OCI-LY7 (cell line): ENCODE results near the gene C10orf71. TPM values are rescaled to one million over a fixed set of nuclear protein-coding genes. Genes with fewer than 3 reads are reported as not detected.

Source experiments
- BruUV-seq: library from RNA; stranded (reverse); fragments of 400-500 nt; replicated peaks from 2 replicates; lab custom pipeline; 2021; lab: Mats Ljungman, UMichigan
- CTCF ChIA-PET: fragments of 300-600 bp; sonication (Branson Sonifier 250); formaldehyde crosslinking; loops from one replicate; lab custom pipeline; 2022; ENCODE audit warnings: antibody characterized with exemption; ENCODE audit not compliant: unreplicated experiment; lab: Charles Lee
- POLR2A ChIA-PET: fragments of 300-600 bp; sonication (Branson Sonifier 250); formaldehyde crosslinking; loops from one replicate; lab custom pipeline; 2022; ENCODE audit warnings: antibody characterized with exemption; lab: Charles Lee
- DNase-seq: peaks from one replicate; pipeline ENCODE4 v3.0.0-alpha.2; 2015; ENCODE audit warnings: low spot score
- H2AFZ ChIP-seq: fragments of 200-600 bp; sonication (generic), shearing (Covaris generic); 2 replicates; pipeline ENCODE4 v1.6.1; 2014; ENCODE audit warnings: mild to moderate bottlenecking, antibody characterized with exemption, low read length, moderate library complexity
- H3K27ac ChIP-seq: fragments of 200-600 bp; sonication (generic); 2 replicates; pipeline ENCODE4 v1.5.1; 2014; ENCODE audit warnings: mixed run types, low read depth, mild to moderate bottlenecking, moderate library complexity, low read length, inconsistent platforms; ENCODE audit not compliant: poor library complexity, severe bottlenecking
- H3K36me3 ChIP-seq: fragments of 200-600 bp; sonication (generic); 2 replicates; pipeline ENCODE4 v1.6.1; 2014; ENCODE audit warnings: mild to moderate bottlenecking, antibody characterized with exemption, low read length, moderate library complexity, mixed read lengths; ENCODE audit not compliant: insufficient read depth
- H3K4me1 ChIP-seq: fragments of 200-600 bp; sonication (generic); 2 replicates; pipeline ENCODE4 v1.5.1; 2014; ENCODE audit warnings: mild to moderate bottlenecking, low read length; ENCODE audit not compliant: insufficient read depth, poor library complexity, severe bottlenecking
- H3K4me2 ChIP-seq: fragments of 200-600 bp; sonication (generic); 2 replicates; pipeline ENCODE4 v1.6.1; 2014; ENCODE audit warnings: mild to moderate bottlenecking, low read length
- H3K4me3 ChIP-seq: fragments of 200-600 bp; sonication (generic); 2 replicates; pipeline ENCODE4 v1.5.1; 2014; ENCODE audit warnings: mild to moderate bottlenecking, low read depth, low read length; ENCODE audit not compliant: poor library complexity, severe bottlenecking
- H3K79me2 ChIP-seq: fragments of 200-600 bp; sonication (generic); 2 replicates; pipeline ENCODE4 v1.6.1; 2016; ENCODE audit warnings: low read depth, mild to moderate bottlenecking, low read length, moderate library complexity, mixed read lengths; ENCODE audit not compliant: insufficient read depth
- H3K9me2 ChIP-seq: fragments of 200-600 bp; sonication (generic); 2 replicates; pipeline ENCODE4 v1.6.1; 2016; ENCODE audit warnings: mild to moderate bottlenecking, low read length, mixed read lengths; ENCODE audit not compliant: insufficient read depth
- H3K9me3 ChIP-seq: fragments of 200-600 bp; sonication (generic); 2 replicates; pipeline ENCODE4 v1.6.1; 2014; ENCODE audit warnings: mild to moderate bottlenecking, mixed run types, low read length, mixed read lengths
- H4K20me1 ChIP-seq: fragments of 200-600 bp; sonication (generic); 2 replicates; pipeline ENCODE4 v1.6.1; 2014; ENCODE audit warnings: mild to moderate bottlenecking, antibody characterized with exemption, low read length, moderate library complexity, mixed read lengths; ENCODE audit not compliant: insufficient read depth
- CTCF ChIP-seq: fragments of 200-600 bp; sonication (generic); conservative IDR thresholded peaks from 2 replicates; pipeline ENCODE4 v1.5.1; 2014; ENCODE audit warnings: mild to moderate bottlenecking, antibody characterized with exemption, low read length, moderate library complexity, mixed read lengths
- EZH2phosphoT487 ChIP-seq: fragments of 200-600 bp; sonication (generic); IDR thresholded peaks from 2 replicates; pipeline ENCODE4 v1.6.1; 2018; ENCODE audit warnings: low read depth, borderline replicate concordance, mild to moderate bottlenecking, mixed run types, antibody characterized with exemption, low read length, moderate library complexity, mixed read lengths
- intact Hi-C: fragments of 100-400 bp; cut with micrococcal nuclease; formaldehyde crosslinking; loops from one replicate; pipeline ENCODE4 v1.10.0; 2022; ENCODE audit not compliant: unreplicated experiment
- total RNA-seq, 2 experiments: library from RNA; depleted of rRNA in 1 of 2; stranded (reverse); fragments of >200 nt in 1 of 2; shearing (Covaris generic) in 1 of 2; gene quantifications; 2 replicates each; pipeline ENCODE4 v1.2.3, GENCODE V29; 2014 to 2022

C10orf71 gene
- total RNA-seq, 2 experiments from 2014 or later = 0.06 to 0.08 TPM

GRCh38 chr10:49319206-49319605, 20.2 kb downstream of the C10orf71 start:
- no peaks in the 10 kb centered on the region for H3K9me3 ChIP-seq
- ChIA-PET POLR2A (no interaction called here), CTCF (no interaction called here)
- H4K20me1 ChIP-seq = no peaks in the 10 kb centered on the region
- TF ChIP-seq EZH2phosphoT487 (no peak), CTCF (no peak)
- no peaks in the 10 kb centered on the region for H3K9me2 ChIP-seq
- H2AFZ ChIP-seq = no peak overlapping the region
- intact Hi-C loops = no loop called here
- no peaks in the 10 kb centered on the region for H3K79me2 ChIP-seq
- no peak overlapping the region for H3K4me3 ChIP-seq
- BruUV-seq = no TSS peak
- no peak overlapping the region for H3K27ac ChIP-seq
- H3K4me2 ChIP-seq = no peak overlapping the region
- no peak for DNase-seq
- no peaks in the 10 kb centered on the region for H3K4me1 ChIP-seq
- H3K36me3 ChIP-seq = no peaks in the 10 kb centered on the region

GRCh38 chr10:49320191-49320590, 21.2 kb downstream of the C10orf71 start:
- Histone ChIP-seq H4K20me1 (no peaks in the 10 kb centered on the region), H3K9me3 (no peaks in the 10 kb centered on the region), H3K4me2 (no peak overlapping the region), H3K9me2 (no peaks in the 10 kb centered on the region), H3K4me3 (no peak overlapping the region), H3K4me1 (no peaks in the 10 kb centered on the region), H3K36me3 (no peaks in the 10 kb centered on the region), H2AFZ (no peak overlapping the region), H3K27ac (no peak overlapping the region), H3K79me2 (no peaks in the 10 kb centered on the region)
- ChIA-PET POLR2A (no interaction called here), CTCF (no interaction called here)
- no TSS peak for BruUV-seq
- intact Hi-C loops = no loop called here
- DNase-seq = no peak
- TF ChIP-seq CTCF (no peak), EZH2phosphoT487 (no peak)

- no peak for DNase-seq
- Histone ChIP-seq H3K9me2 (no peaks in the 10 kb centered on the region), H3K4me1 (no peaks in the 10 kb centered on the region), H2AFZ (no peak overlapping the region), H3K36me3 (no peaks in the 10 kb centered on the region), H3K79me2 (no peaks in the 10 kb centered on the region), H3K9me3 (no peaks in the 10 kb centered on the region), H3K27ac (no peak overlapping the region), H3K4me2 (no peak overlapping the region), H4K20me1 (no peaks in the 10 kb centered on the region), H3K4me3 (no peak overlapping the region)
- CTCF ChIA-PET = no interaction called here
- TF ChIP-seq EZH2phosphoT487 (no peak), CTCF (no peak)
- POLR2A ChIA-PET = no interaction called here
- BruUV-seq = no TSS peak
- intact Hi-C loops = no loop called here
These were observed 22.1 kb downstream of the C10orf71 start for GRCh38 chr10:49321021-49321420.
